Vagina (tissue), 2 donors: Measurements from ENCODE around the gene C6orf47.

Experiments used
- POLR2A ChIP-seq, 2 donors: fragments of 450-650 bp; IDR thresholded peaks; one replicate each; pipeline ENCODE4 v1.6.1; 2017; ENCODE audit warnings: antibody characterized with exemption in 2 of 2, mild to moderate bottlenecking in 2 of 2, moderate library complexity in 2 of 2
- POLR2AphosphoS5 ChIP-seq, 2 donors: sonication (generic); formaldehyde crosslinking; IDR thresholded peaks; one replicate each; pipeline ENCODE4 v1.9.0; 2017; ENCODE audit warnings: antibody characterized with exemption in 2 of 2, mild to moderate bottlenecking in 2 of 2, low read depth in 1 of 2; ENCODE audit not compliant: insufficient read depth in 1 of 2
- TF ChIP-seq, protein P1 (sequence below), 3 experiments: fragments of 450-650 bp in 2 of 3; fragments of 200-600 bp in 1 of 3; sonication (generic) in 1 of 3; IDR thresholded peaks; one replicate each; pipeline ENCODE4 v1.5.1; 2017 to 2019; ENCODE audit warnings: antibody characterized with exemption in 3 of 3, mild to moderate bottlenecking in 2 of 3, moderate library complexity in 2 of 3

DNA sequence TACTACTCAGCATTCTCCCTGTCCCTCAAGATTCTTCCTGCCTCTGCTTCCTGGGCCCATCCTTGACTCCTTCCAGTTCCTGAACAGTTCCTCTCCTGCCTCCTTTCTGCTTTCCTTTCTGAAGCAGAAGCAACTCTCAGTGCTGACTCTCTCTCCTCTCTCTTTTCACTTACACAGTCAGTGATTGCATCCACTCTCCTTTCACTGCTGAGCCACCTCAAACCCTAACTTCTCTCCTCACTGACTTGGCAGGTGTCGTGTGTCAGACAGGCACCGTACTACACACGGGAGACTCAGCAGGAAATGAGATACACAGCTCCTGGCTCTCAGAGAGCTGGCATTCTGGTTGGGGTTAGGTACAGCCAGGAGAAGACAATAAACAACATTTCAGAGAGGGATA, 37.0 kb upstream of the C6orf47 start:
- TF ChIP-seq, protein P1, sequence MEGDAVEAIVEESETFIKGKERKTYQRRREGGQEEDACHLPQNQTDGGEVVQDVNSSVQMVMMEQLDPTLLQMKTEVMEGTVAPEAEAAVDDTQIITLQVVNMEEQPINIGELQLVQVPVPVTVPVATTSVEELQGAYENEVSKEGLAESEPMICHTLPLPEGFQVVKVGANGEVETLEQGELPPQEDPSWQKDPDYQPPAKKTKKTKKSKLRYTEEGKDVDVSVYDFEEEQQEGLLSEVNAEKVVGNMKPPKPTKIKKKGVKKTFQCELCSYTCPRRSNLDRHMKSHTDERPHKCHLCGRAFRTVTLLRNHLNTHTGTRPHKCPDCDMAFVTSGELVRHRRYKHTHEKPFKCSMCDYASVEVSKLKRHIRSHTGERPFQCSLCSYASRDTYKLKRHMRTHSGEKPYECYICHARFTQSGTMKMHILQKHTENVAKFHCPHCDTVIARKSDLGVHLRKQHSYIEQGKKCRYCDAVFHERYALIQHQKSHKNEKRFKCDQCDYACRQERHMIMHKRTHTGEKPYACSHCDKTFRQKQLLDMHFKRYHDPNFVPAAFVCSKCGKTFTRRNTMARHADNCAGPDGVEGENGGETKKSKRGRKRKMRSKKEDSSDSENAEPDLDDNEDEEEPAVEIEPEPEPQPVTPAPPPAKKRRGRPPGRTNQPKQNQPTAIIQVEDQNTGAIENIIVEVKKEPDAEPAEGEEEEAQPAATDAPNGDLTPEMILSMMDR (IDR thresholded peaks at IDR 0.05), result no peak
- TF ChIP-seq POLR2AphosphoS5 (IDR thresholded peaks at IDR 0.05; ENCODE audit: insufficient read depth in 1 of 2, low read depth in 1 of 2) (no peak), POLR2A (IDR thresholded peaks at IDR 0.05) (no peak)
